ENCODE measurements around the gene LACRT. TPM values are rescaled to one million over a fixed set of nuclear protein-coding genes. Genes with fewer than 3 reads are reported as not detected.

Gene LACRT
- polyA plus RNA-seq, 1 donor (not counting 4 experiments of a cell fraction or from before 2014, with no cell fraction given), result not detected

- no peak for FAIRE-seq
- dilution Hi-C loops (cut with MboI; ENCODE audit: extremely low pct_ligation_motif_present, low sequenced_read_pairs), result no loop called here
- no peak overlapping the region for H2AFZ ChIP-seq (ENCODE audit: control insufficient read depth, low read length)
- no peaks in the 10 kb centered on the region for H3K79me2 ChIP-seq (ENCODE audit: control insufficient read depth, insufficient read depth, low read length)
- H3K4me2 ChIP-seq (ENCODE audit: control insufficient read depth, extremely low read depth, insufficient read depth, low read depth, low read length), result no peak overlapping the region
- no peak for DNase-seq (ENCODE audit: low read depth, low spot score)
- no peaks in the 10 kb centered on the region for H3K9me1 ChIP-seq (ENCODE audit: control insufficient read depth, extremely low read depth, insufficient read depth, low read length)
- H3K9ac ChIP-seq (ENCODE audit: control insufficient read depth, extremely low read depth, insufficient read depth, low read length), result no peak overlapping the region
- TF ChIP-seq EZH2 (IDR thresholded peaks at IDR 0.05; ENCODE audit: low read length) (no peak), CTCF (optimal IDR thresholded peaks at IDR 0.05 in 1 of 3, IDR thresholded peaks at IDR 0.05 in 1 of 3, conservative IDR thresholded peaks at IDR 0.05 in 1 of 3; ENCODE audit: extremely low read depth in 1 of 3, insufficient read depth in 2 of 3, low read length in 3 of 3) (no peak)
- no peaks in the 10 kb centered on the region for H3K36me3 ChIP-seq (ENCODE audit: control insufficient read depth in 2 of 2, extremely low read depth in 1 of 2, insufficient read depth in 2 of 2, low read length in 2 of 2)
- no peaks in the 10 kb centered on the region for H4K20me1 ChIP-seq (ENCODE audit: control insufficient read depth, extremely low read depth, insufficient read depth, low read length)
- H3K4me1 ChIP-seq (ENCODE audit: control insufficient read depth, extremely low read depth, insufficient read depth, low read length), result no peaks in the 10 kb centered on the region
- no peak overlapping the region for H3K4me3 ChIP-seq (ENCODE audit: control insufficient read depth in 2 of 3, extremely low read depth in 1 of 3, insufficient read depth in 2 of 3, low read depth in 1 of 3, low read length in 3 of 3)
- no peak overlapping the region for H3K27ac ChIP-seq (ENCODE audit: control insufficient read depth, insufficient read depth, low read length)
- H3K27me3 ChIP-seq (ENCODE audit: control insufficient read depth, extremely low read depth, insufficient read depth, low read length), result peaks cover 5% of the 10 kb centered on the region
- no peaks in the 10 kb centered on the region for H3K9me3 ChIP-seq (ENCODE audit: control insufficient read depth, low read depth, low read length)
These were observed 18.3 kb upstream of the LACRT start for GRCh38 chr12:54653025-54653424.

- DNase-seq (ENCODE audit: low read depth, low spot score) (no peak), FAIRE-seq (no peak)
- Histone ChIP-seq H4K20me1 (ENCODE audit: control insufficient read depth, extremely low read depth, insufficient read depth, low read length) (no peaks in the 10 kb centered on the region), H3K9ac (ENCODE audit: control insufficient read depth, extremely low read depth, insufficient read depth, low read length) (no peak overlapping the region), H3K79me2 (ENCODE audit: control insufficient read depth, insufficient read depth, low read length) (no peaks in the 10 kb centered on the region), H3K36me3 (ENCODE audit: control insufficient read depth in 2 of 2, extremely low read depth in 1 of 2, insufficient read depth in 2 of 2, low read length in 2 of 2) (no peaks in the 10 kb centered on the region), H3K9me3 (ENCODE audit: control insufficient read depth, low read depth, low read length) (no peaks in the 10 kb centered on the region), H3K9me1 (ENCODE audit: control insufficient read depth, extremely low read depth, insufficient read depth, low read length) (no peaks in the 10 kb centered on the region), H3K27me3 (ENCODE audit: control insufficient read depth, extremely low read depth, insufficient read depth, low read length) (peaks cover 8% of the 10 kb centered on the region), H3K27ac (ENCODE audit: control insufficient read depth, insufficient read depth, low read length) (no peak overlapping the region), H3K4me3 (ENCODE audit: control insufficient read depth in 2 of 3, extremely low read depth in 1 of 3, insufficient read depth in 2 of 3, low read depth in 1 of 3, low read length in 3 of 3) (no peak overlapping the region), H2AFZ (ENCODE audit: control insufficient read depth, low read length) (no peak overlapping the region), H3K4me2 (ENCODE audit: control insufficient read depth, extremely low read depth, insufficient read depth, low read depth, low read length) (no peak overlapping the region), H3K4me1 (ENCODE audit: control insufficient read depth, extremely low read depth, insufficient read depth, low read length) (no peaks in the 10 kb centered on the region)
- dilution Hi-C loops (cut with MboI; ENCODE audit: extremely low pct_ligation_motif_present, low sequenced_read_pairs), result no loop called here
- no peak for TF ChIP-seq CTCF (optimal IDR thresholded peaks at IDR 0.05 in 1 of 3, IDR thresholded peaks at IDR 0.05 in 1 of 3, conservative IDR thresholded peaks at IDR 0.05 in 1 of 3; ENCODE audit: extremely low read depth in 1 of 3, insufficient read depth in 2 of 3, low read length in 3 of 3)
- TF ChIP-seq EZH2 (IDR thresholded peaks at IDR 0.05; ENCODE audit: low read length), result no peak
These were observed 16.2 kb upstream of the LACRT start for GRCh38 chr12:54650889-54651288.

All from keratinocyte (primary cell).